GM19351 (cell line): ENCODE results near the gene ARHGAP10.

Experiments
- ATAC-seq: cut with Tn5 transposase; IDR thresholded peaks from one replicate; pipeline ENCODE4 v1.9.1; 2021; ENCODE audit warnings: mild to moderate bottlenecking, moderate library complexity; ENCODE audit not compliant: unreplicated experiment

The ARHGAP10 gene

DNA sequence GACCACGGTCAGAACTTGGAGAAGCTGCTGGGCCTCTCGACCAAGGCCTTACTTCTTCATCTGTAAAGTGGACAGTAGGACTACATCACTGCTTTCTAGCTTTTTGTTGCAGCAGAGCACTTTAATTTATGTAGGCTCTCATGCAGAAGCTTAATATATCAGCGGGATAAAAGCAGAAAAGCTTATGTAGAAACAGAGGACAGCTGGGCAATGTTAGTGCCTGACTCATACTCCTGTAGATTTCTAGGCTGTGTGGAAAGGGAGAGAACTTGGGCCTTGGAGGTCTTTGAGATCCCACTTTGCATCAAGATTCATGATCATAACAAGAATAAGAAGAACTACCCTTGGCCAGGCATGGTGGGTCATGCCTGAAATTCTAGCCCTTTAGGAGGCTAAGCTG is 91.2 kb downstream of the ARHGAP10 start:
- ATAC-seq: no peak

DNA sequence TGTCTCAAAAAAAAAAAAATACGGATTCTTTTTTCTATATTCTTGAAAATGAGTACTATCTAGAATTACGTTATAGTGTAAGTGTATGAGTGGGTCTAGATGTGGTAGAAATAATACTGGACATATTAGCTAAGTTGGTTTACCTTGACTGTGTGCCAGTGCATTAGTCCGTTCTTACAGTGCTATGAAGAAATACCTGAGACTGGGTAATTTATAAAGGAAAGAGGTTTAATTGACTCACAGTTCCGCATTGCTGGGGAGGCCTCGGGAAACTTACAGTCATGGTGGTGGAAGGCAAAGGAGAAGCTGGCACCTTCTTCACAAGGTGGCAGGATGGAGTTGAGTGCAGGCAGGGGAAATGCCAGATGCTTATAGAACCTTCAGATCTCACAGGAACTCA is 92.4 kb downstream of the ARHGAP10 start:
- no peak for ATAC-seq

GRCh38 chr4:147824884-147825283 is 93.0 kb downstream of the ARHGAP10 start:
- ATAC-seq: no peak

DNA sequence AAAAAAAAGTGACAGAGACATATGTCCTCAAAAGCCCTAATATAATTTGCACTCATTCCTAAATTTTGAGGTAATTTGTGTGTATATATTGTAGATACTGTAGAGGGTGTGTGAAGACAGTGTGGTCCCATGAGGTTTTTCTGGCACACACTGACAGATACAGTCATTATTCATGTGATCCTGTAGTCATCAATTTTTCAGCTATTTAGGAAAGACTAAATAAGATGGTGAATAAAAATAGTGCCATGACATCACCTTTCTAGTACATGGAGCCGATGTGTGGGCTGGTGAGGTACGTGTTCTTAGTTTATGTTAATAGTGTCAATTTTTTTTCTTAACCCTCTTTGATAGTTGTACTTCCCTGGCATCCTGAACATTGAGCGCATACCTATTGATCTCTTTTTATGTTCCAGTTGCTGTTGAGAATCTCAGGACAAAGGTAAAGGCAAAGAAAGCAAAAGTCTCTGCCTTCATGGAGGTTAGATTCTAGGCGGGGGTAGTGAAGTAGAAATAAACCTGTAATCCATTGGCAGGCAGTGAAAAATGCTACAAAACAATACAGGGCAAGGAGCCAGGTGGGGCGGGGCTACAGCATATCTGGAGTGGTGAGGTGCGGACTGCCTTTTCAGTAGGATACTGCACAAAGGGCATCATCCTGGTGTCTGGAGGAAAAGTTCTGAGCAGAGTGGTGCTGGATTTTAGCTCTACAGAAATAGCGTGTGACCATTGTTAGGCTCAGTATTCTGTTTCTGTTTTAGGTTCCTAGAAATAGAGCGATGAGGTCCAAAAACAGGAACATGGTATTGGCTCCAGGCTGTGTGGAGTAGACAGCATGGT is 93.8 kb downstream of the ARHGAP10 start:
- no peak for ATAC-seq

DNA sequence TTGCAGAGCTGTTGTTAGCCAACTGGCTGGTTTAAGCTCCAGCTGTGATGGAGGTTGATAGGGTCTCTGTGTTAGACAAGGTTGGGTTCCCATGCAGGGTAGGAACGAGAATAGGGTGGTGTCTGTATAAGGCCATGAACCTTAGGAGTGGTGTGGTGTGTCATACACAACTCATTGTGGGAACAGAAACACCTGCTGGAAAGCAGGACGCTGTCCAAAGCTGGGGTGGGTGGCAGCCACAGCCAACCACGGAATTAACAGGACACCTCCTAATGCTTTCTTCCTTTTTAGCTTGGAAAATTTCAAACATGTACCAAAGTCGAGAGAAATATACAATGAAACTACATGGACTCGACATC is 94.4 kb downstream of the ARHGAP10 start:
- no peak for ATAC-seq

DNA sequence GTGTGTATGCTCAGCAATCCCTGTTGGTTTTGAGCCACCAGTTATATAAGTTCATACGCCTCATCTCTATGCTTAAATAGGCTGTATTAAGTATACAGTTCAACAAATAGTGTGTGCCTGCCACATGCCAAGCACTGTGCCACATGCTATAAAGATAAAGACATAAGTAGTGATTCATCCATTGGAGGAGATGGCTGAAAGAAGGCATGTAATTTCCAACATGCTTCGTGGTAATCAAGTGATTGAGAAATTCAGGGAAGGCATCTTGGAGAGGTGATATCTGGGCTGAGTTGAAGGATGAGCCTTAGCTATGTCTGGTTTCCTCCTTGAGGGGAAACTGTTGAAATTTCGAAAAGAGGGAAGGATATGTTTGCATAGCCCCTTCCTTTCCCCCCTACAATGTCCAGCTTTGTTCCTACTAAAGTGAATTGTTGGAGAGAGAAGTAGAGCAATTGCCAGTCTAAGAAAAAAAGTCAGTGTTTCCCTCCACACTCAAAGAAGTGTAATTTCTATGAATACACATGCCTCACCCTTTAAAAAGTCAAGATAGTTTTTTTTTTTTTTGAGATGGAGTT is 96.5 kb downstream of the ARHGAP10 start:
- no peak for ATAC-seq

DNA sequence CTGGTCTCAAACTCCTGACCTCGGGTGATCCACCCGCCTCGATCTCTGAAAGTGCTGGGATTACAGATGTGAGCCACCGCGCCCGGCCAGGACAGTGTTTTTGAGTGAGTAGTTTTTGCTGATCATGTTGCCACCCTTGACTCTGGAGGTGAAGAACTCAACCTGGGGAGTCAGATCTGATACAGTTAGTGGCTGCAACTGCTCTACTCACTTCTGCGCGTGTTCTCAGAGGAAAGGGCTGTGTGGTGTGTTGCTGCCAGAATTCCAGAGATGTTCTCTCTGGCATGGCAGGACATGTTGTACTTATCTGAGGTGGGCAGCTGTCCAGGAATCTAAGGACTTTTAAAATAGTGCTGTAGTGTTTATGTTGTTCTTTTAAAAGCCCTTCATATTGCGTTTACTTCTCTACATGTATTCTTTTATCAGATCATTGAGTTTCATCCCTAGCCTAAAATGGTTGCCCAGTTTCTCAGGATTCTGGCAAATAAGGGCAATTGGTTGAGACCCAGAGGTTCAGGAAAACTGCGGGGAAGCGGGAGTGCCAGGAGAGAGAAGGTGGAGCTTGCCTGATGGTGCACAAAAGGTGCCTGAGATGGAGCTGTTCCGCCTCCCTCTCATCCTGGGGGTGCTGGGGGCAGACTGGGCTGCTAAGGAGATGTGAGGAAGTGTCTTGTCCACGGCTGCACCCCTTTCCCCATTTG is 97.7 kb downstream of the ARHGAP10 start:
- no peak for ATAC-seq

- ATAC-seq: no peak
Measured at GRCh38 chr4:147830102-147830463, 98.2 kb downstream of the ARHGAP10 start.

DNA sequence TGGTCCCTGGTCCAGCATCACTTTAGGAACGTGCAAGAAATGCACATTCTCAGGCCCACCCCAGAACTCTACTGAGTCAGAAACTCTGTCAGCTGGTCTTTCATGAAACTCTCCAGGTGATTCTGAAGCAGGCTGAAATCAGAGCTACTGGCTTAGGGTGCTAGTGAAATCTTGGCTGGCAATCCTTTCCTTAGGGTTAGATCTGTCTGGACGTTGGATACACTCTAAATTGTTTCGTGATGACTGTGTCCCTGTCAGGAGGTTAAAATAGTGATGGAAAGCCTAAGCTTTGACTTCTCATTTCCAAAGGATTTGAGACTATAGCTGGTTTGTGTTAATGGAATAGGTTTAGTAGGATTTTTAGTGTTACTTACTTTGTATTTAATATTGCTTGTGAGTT is 99.1 kb downstream of the ARHGAP10 start:
- no peak for ATAC-seq

GRCh38 chr4:147831551-147832171 is 99.8 kb downstream of the ARHGAP10 start:
- ATAC-seq: no peak

- ATAC-seq: no peak
Measured at GRCh38 chr4:147833254-147833653, 101.4 kb downstream of the ARHGAP10 start.

DNA sequence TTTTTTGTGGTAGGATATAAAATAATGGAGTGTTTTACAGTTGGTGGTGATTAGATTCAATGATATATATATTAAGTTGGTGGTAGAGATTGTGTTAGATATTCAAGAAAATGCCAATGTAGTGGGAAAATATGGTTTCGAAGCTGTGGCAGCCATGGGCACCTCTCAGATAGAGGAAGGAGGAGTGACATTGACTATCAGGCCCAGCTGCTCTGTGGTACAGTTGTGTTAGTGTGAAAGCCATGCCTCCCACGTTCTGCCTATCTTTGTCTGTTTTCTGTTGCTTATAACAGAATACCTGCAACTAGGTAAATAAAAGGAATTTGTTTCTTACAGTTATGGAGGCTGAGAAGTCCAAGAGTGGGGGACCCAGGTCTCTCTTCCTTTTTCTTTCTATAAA is 101.9 kb downstream of the ARHGAP10 start:
- no peak for ATAC-seq

- ATAC-seq: no peak
Measured at GRCh38 chr4:147834480-147834879, 102.6 kb downstream of the ARHGAP10 start.

- ATAC-seq: peak; percentile 47
Measured at GRCh38 chr4:147836807-147837206, 104.9 kb downstream of the ARHGAP10 start.

DNA sequence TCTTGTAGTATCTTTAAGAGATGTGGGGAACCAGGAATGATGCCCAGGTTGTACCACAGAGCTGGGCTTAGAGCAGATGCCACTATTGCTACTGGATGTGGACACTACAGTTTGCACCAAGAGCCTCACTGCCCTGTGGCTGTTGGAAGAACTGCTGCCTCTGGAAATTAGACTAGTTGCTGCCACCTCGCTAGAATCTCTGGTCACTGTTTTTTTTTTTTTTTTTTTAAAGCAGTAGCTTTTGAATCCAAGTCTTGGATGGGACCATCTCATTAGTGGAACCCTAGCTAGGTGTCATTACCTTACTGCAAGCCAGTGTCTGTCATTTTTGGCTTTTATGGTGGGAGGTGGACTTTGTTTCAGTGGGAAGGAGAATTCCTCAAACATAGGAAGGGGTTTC is 105.5 kb downstream of the ARHGAP10 start:
- ATAC-seq: peak; percentile 45

GRCh38 chr4:147837854-147838253 is 106.0 kb downstream of the ARHGAP10 start:
- no peak for ATAC-seq

GRCh38 chr4:147839200-147839599 is 107.3 kb downstream of the ARHGAP10 start:
- no peak for ATAC-seq

DNA sequence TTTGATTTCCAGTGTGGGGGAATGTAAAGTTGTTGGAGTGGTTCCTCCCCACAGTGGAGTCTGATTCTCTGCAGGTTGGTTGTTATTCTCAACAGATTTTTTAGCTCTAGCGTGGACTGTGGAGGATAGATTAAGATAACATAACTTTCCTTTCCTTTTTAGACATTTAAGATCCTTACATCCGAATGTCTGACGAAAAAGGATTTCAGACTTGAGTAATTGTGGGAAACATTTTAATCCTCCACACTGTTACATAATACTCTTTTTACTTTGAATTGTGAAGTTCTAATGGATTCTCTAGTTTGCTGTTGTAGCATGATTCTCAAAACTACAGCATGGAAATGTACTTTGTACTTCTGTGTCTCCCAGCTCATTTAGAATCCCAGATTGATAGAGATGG is 107.8 kb downstream of the ARHGAP10 start:
- no peak for ATAC-seq

GRCh38 chr4:147840838-147841738 is 109.2 kb downstream of the ARHGAP10 start:
- peak; percentile 61 for ATAC-seq

GRCh38 chr4:147842573-147842972 is 110.7 kb downstream of the ARHGAP10 start:
- no peak for ATAC-seq

DNA sequence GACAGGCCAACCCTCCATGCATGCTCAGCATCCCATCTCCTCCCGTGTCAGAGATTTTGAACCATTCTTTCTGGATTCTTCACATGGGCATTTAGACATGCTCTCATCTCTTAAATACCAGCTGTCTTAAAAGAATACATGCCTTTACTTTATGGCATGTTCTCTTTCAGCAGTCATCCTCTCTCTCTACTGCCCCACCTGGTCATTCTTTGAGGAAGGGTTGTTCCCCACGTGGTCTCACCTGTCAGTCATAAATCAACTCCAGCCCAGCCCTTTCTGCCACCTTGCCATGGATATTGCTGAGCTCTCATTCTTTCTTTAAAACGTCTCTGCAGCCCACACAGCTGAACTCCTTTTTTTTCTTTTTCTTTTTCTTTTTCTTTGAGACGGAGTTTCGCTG is 111.3 kb downstream of the ARHGAP10 start:
- ATAC-seq: peak; percentile 43
